SH-SY5Y (cell line): Measurements from ENCODE around the gene CD164L2.

Experiments used
- GATA2 ChIP-seq: IDR thresholded peaks from 2 replicates; pipeline ENCODE4 v1.6.1; 2011; ENCODE audit warnings: mild to moderate bottlenecking, low read depth, low read length
- GATA3 ChIP-seq: IDR thresholded peaks from 2 replicates; pipeline ENCODE4 v1.6.1; 2011; ENCODE audit warnings: low read depth, mild to moderate bottlenecking, low read length, moderate library complexity

GRCh38 chr1:27395441-27396195 lies 12.5 kb upstream of the CD164L2 start:
- TF ChIP-seq GATA3 (no peak), GATA2 (no peak)
